H1 (cell line): ENCODE results near the gene BCAR1. TPM values are rescaled to one million over a fixed set of nuclear protein-coding genes. Genes with fewer than 3 reads are reported as not detected.

ENCODE experiments used
- CTCF ChIA-PET: fragments of 300-600 bp; sonication (Branson Sonifier 250); formaldehyde crosslinking; loops from one replicate; lab custom pipeline; 2021; ENCODE audit not compliant: partially characterized antibody; lab: Charles Lee
- POLR2A ChIA-PET: fragments of 300-600 bp; sonication (Branson Sonifier 250); formaldehyde crosslinking; loops from one replicate; lab custom pipeline; 2021; ENCODE audit warnings: inconsistent platforms; ENCODE audit not compliant: partially characterized antibody; lab: Charles Lee
- DNase-seq, 2 experiments: peaks; one replicate each; pipeline versions ENCODE4 v3.0.0 to v3.0.0-alpha.2; 2010 to 2022; ENCODE audit warnings: low spot score in 2 of 2, low read depth in 1 of 2, mixed read lengths in 1 of 2
- FAIRE-seq: peaks from 2 replicates; lab custom pipeline; 2011; peaks lifted over from hg19 to GRCh38; lab: Jason Lieb, UNC
- H2AFZ ChIP-seq: 2 replicates; pipeline ENCODE4 v1.8.1; 2012; ENCODE audit warnings: low read length, inconsistent platforms
- H2AK5ac ChIP-seq: 2 replicates; pipeline ENCODE4 v1.6.1; 2013; ENCODE audit warnings: low read depth, low read length
- H2BK120ac ChIP-seq: replicated peaks from 2 replicates; pipeline ENCODE3; 2013; ENCODE audit warnings: low read depth, low read length, inconsistent platforms
- H2BK12ac ChIP-seq: 2 replicates; pipeline ENCODE4 v1.6.1; 2013; ENCODE audit warnings: low read depth, low read length
- H2BK15ac ChIP-seq: 2 replicates; pipeline ENCODE4 v1.6.1; 2013; ENCODE audit warnings: low read length
- H2BK20ac ChIP-seq: 2 replicates; pipeline ENCODE4 v1.6.1; 2013; ENCODE audit warnings: low read length
- H2BK5ac ChIP-seq: 2 replicates; pipeline ENCODE4 v1.6.1; 2013; ENCODE audit warnings: low read depth, low read length
- H3K14ac ChIP-seq: 2 replicates; pipeline ENCODE4 v1.6.1; 2013; ENCODE audit warnings: inconsistent platforms; ENCODE audit not compliant: insufficient read length
- H3K18ac ChIP-seq: 2 replicates; pipeline ENCODE4 v1.6.1; 2013; ENCODE audit warnings: low read length; ENCODE audit errors: extremely low read depth
- H3K23ac ChIP-seq: 2 replicates; pipeline ENCODE4 v1.6.1; 2013; ENCODE audit warnings: inconsistent platforms; ENCODE audit not compliant: insufficient read length
- H3K23me2 ChIP-seq: 2 replicates; pipeline ENCODE4 v1.6.1; 2013; ENCODE audit warnings: low read depth, low read length
- H3K27ac ChIP-seq: 2 replicates; pipeline ENCODE4 v1.6.1; 2011; ENCODE audit warnings: low read depth, low read length, inconsistent platforms
- H3K27me3 ChIP-seq, 4 experiments: replicated peaks in 1 of 4; 1 replicate in 1 of 4; 2 replicates in 3 of 4; pipeline versions ENCODE4 v1.6.1 to v1.8.1; 2011 to 2013; ENCODE audit warnings: low read length in 3 of 4, mild to moderate bottlenecking in 3 of 4, inconsistent platforms in 2 of 4, mixed read lengths in 2 of 4, moderate library complexity in 1 of 4; ENCODE audit not compliant: control insufficient read depth in 3 of 4, insufficient read depth in 3 of 4; ENCODE audit errors: extremely low read depth in 1 of 4
- H3K36me3 ChIP-seq, 4 experiments: 2 replicates each; pipeline versions ENCODE4 v1.6.1 to v1.8.1; 2011 to 2013; ENCODE audit warnings: mild to moderate bottlenecking in 4 of 4, low read length in 3 of 4, moderate library complexity in 2 of 4, control low read depth in 1 of 4, inconsistent platforms in 1 of 4; ENCODE audit not compliant: insufficient read depth in 4 of 4, control insufficient read depth in 2 of 4
- H3K4ac ChIP-seq: replicated peaks from 2 replicates; pipeline ENCODE3; 2013; ENCODE audit warnings: low read length, low read depth, mixed read lengths, inconsistent platforms; ENCODE audit not compliant: insufficient read length
- H3K4me1 ChIP-seq, 4 experiments: replicated peaks in 1 of 4; 1 replicate in 1 of 4; 2 replicates in 3 of 4; pipeline versions ENCODE4 v1.6.1 to v1.8.1; 2011 to 2013; ENCODE audit warnings: low read length in 3 of 4, inconsistent platforms in 2 of 4, mixed read lengths in 1 of 4; ENCODE audit not compliant: insufficient read depth in 4 of 4, control insufficient read depth in 3 of 4
- H3K4me2 ChIP-seq, 2 experiments: 2 replicates each; pipeline versions ENCODE4 v1.6.1 to v1.8.1; 2011 to 2013; ENCODE audit warnings: low read depth in 2 of 2, low read length in 2 of 2, control low read depth in 1 of 2, inconsistent platforms in 1 of 2, mild to moderate bottlenecking in 1 of 2; ENCODE audit not compliant: insufficient read depth in 1 of 2
- H3K4me3 ChIP-seq, 4 experiments: fragments of 200-600, 300-600 bp in 1 of 4; sonication (generic), shearing (Covaris generic), sonication (Bioruptor Twin) in 1 of 4; 2 replicates each; pipeline versions ENCODE4 v1.5.1 to v1.8.1; 2011 to 2016; ENCODE audit warnings: low read length in 4 of 4, low read depth in 3 of 4, control low read depth in 2 of 4, inconsistent platforms in 2 of 4, mild to moderate bottlenecking in 2 of 4, mixed read lengths in 1 of 4, moderate library complexity in 1 of 4; ENCODE audit not compliant: insufficient read depth in 2 of 4; ENCODE audit errors: extremely low read depth in 1 of 4
- H3K56ac ChIP-seq: replicated peaks from 2 replicates; pipeline ENCODE3; 2013; ENCODE audit warnings: low read depth, mild to moderate bottlenecking, mixed read lengths, low read length, inconsistent platforms; ENCODE audit not compliant: insufficient read length
- H3K79me1 ChIP-seq: 2 replicates; pipeline ENCODE4 v1.6.1; 2013; ENCODE audit warnings: low read depth, low read length, control low read depth
- H3K79me2 ChIP-seq, 2 experiments: 2 replicates each; pipeline versions ENCODE4 v1.6.1 to v1.8.1; 2012 to 2013; ENCODE audit warnings: low read length in 2 of 2, mild to moderate bottlenecking in 2 of 2, inconsistent platforms in 1 of 2; ENCODE audit not compliant: insufficient read depth in 2 of 2, control insufficient read depth in 1 of 2
- H3K9ac ChIP-seq, 4 experiments: replicated peaks in 1 of 4; 1 replicate in 1 of 4; 2 replicates in 3 of 4; pipeline versions ENCODE4 v1.6.1 to v1.8.1; 2011 to 2013; ENCODE audit warnings: low read depth in 3 of 4, low read length in 3 of 4, control low read depth in 2 of 4, mild to moderate bottlenecking in 2 of 4, moderate library complexity in 2 of 4, inconsistent platforms in 1 of 4; ENCODE audit errors: extremely low read depth in 1 of 4
- H3K9me3 ChIP-seq, 2 experiments: 2 replicates each; pipeline versions ENCODE4 v1.6.1 to v1.8.1; 2012 to 2013; ENCODE audit warnings: mild to moderate bottlenecking in 2 of 2, moderate library complexity in 2 of 2, control low read depth in 1 of 2, inconsistent platforms in 1 of 2, low read depth in 1 of 2, low read length in 1 of 2, mixed read lengths in 1 of 2; ENCODE audit not compliant: insufficient read depth in 2 of 2
- H4K20me1 ChIP-seq, 2 experiments: replicated peaks in 1 of 2; 2 replicates each; pipeline versions ENCODE3 to v1.8.1; 2011 to 2013; ENCODE audit warnings: inconsistent platforms in 2 of 2, low read length in 2 of 2, mild to moderate bottlenecking in 1 of 2; ENCODE audit not compliant: insufficient read depth in 2 of 2, control insufficient read depth in 1 of 2
- H4K5ac ChIP-seq: 2 replicates; pipeline ENCODE4 v1.6.1; 2013; ENCODE audit warnings: low read length, low read depth, mixed read lengths, inconsistent platforms; ENCODE audit not compliant: insufficient read length
- H4K8ac ChIP-seq: 2 replicates; pipeline ENCODE4 v1.8.0; 2013; ENCODE audit warnings: mild to moderate bottlenecking, moderate library complexity, low read length, inconsistent platforms; ENCODE audit not compliant: insufficient read depth; ENCODE audit errors: extremely low read depth
- H4K91ac ChIP-seq: replicated peaks from 2 replicates; pipeline ENCODE3; 2013; ENCODE audit warnings: low read length, mixed read lengths, inconsistent platforms; ENCODE audit not compliant: insufficient read length
- E2F6 ChIP-seq: IDR thresholded peaks from 2 replicates; pipeline ENCODE4 v1.6.1; 2012; ENCODE audit warnings: inconsistent platforms
- NRF1 ChIP-seq: IDR thresholded peaks from 2 replicates; pipeline ENCODE4 v1.6.1; 2011; ENCODE audit warnings: mild to moderate bottlenecking, low read depth, low read length, improper control_type of control experiment
- RFX5 ChIP-seq: IDR thresholded peaks from 2 replicates; pipeline ENCODE4 v1.6.1; 2011; ENCODE audit warnings: low read depth, low read length, improper control_type of control experiment, borderline replicate concordance
- RNF2 ChIP-seq: fragments of 200-900, 300-1000 bp; sonication (generic); IDR thresholded peaks from 2 replicates; pipeline ENCODE4 v1.7.1; 2016; ENCODE audit warnings: borderline replicate concordance, low read depth, mild to moderate bottlenecking, antibody characterized with exemption, low read length; ENCODE audit not compliant: poor library complexity, severe bottlenecking; ENCODE audit errors: missing control alignments
- SIN3A ChIP-seq, 2 experiments: IDR thresholded peaks in 1 of 2; conservative IDR thresholded peaks in 1 of 2; 2 replicates each; pipeline ENCODE4 v1.6.1; 2011 to 2012; ENCODE audit warnings: low read length in 2 of 2, improper control_type of control experiment in 1 of 2, low read depth in 1 of 2, mild to moderate bottlenecking in 1 of 2
- SIX5 ChIP-seq: IDR thresholded peaks from 2 replicates; pipeline ENCODE4 v1.6.1; 2011; ENCODE audit warnings: mild to moderate bottlenecking, low read depth, low read length
- SP4 ChIP-seq: IDR thresholded peaks from 2 replicates; pipeline ENCODE4 v1.6.1; 2012; ENCODE audit warnings: low read length, inconsistent platforms
- TBP ChIP-seq: IDR thresholded peaks from 2 replicates; pipeline ENCODE4 v1.6.1; 2011; ENCODE audit warnings: low read depth, low read length, improper control_type of control experiment
- TCF12 ChIP-seq: IDR thresholded peaks from 2 replicates; pipeline ENCODE4 v1.6.1; 2011; ENCODE audit warnings: low read depth, mild to moderate bottlenecking, low read length
- ZNF274 ChIP-seq: IDR thresholded peaks from 2 replicates; pipeline ENCODE4 v1.7.0; 2012; ENCODE audit warnings: low read length, borderline replicate concordance; ENCODE audit errors: extremely low read depth
- WGBS, 2 experiments: shearing (Covaris generic) in 1 of 2; methylation state at CpG; one replicate each; pipeline versions ENCODE4 v1.1.6 to v1.1.7; 2013 to 2015; ENCODE audit warnings: low lambda C conversion rate in 2 of 2, mixed read lengths in 2 of 2, inconsistent platforms in 1 of 2, low coverage in 1 of 2, missing lambda C conversion rate in 1 of 2; ENCODE audit not compliant: insufficient replicate concordance in 2 of 2, insufficient coverage in 1 of 2, insufficient read length in 1 of 2; ENCODE audit errors: extremely low coverage in 1 of 2, missing lambda C conversion rate in 1 of 2; 5-methylcytosine and 5-hydroxymethylcytosine counted together
- polyA plus RNA-seq, 7 experiments: library from polyadenylated mRNA; depleted of rRNA in 3 of 7; stranded (reverse) in 5 of 7; unstranded in 2 of 7; fragments of >200 nt in 5 of 7; fragments of 200-250 nt in 2 of 7; gene quantifications; 1 replicate in 5 of 7; 2 replicates in 1 of 7; 4 replicates in 1 of 7; pipeline versions ENCODE4 v1.2.1 to v1.2.3, GENCODE V29; 2011 to 2013; ENCODE audit warnings: missing spikeins in 2 of 7, mixed read lengths in 2 of 7
- total RNA-seq: library from RNA; stranded (reverse); fragmentation: NEBNext Ultra II Directional; extraction: Animal tissue kit (Norgen Biotek cat#: 25700); gene quantifications from 2 replicates; pipeline ENCODE4 v1.2.1, GENCODE V29; 2021

Gene BCAR1
- total and polyA plus RNA-seq, 2 of the 8 experiments (the other 6 are each of a cell fraction or from before 2014, with no cell fraction given) = 59.8 to 105 TPM

GRCh38 chr16:75195811-75196790, 55.3 kb downstream of the BCAR1 start:
- CTCF ChIA-PET = interaction anchor here (0.6 to 10.4 kb wide), 12 partner anchors 10 to 425 kb away, joined by 3 to 157 read pairs (median 3); partner anchors contain the start of gene CTRB1
- H3K4me2 ChIP-seq = no peak overlapping the region
- POLR2A ChIA-PET = interaction anchor here (1.0 to 1.1 kb wide), 2 partner anchors 55 to 57 kb away, joined by 3 read pairs; partner anchors contain the start of gene BCAR1
- H2BK20ac ChIP-seq = no peak overlapping the region
- H3K56ac ChIP-seq = no peak overlapping the region
- no peak overlapping the region for H2BK5ac ChIP-seq
- no peak overlapping the region for H3K4me3 ChIP-seq
- H4K5ac ChIP-seq = no peak overlapping the region
- no peaks in the 10 kb centered on the region for H4K20me1 ChIP-seq
- FAIRE-seq (no peak), DNase-seq (no peak)
- no peaks in the 10 kb centered on the region for H3K79me1 ChIP-seq
- no peaks in the 10 kb centered on the region for H3K27me3 ChIP-seq
- H2AFZ ChIP-seq = no peak overlapping the region
- peaks cover 0 to 2% (median 0%) of the 10 kb centered on the region in 4 experiments; a peak in 3 of 7 replicates for H3K4me1 ChIP-seq
- WGBS, 2 experiments = 88% methylated on average over 24 of the region's 24 CpGs; no CpG with 5 or more reads in 1 of the 2 experiments
- no peak overlapping the region for H2BK120ac ChIP-seq
- H3K4ac ChIP-seq = no peak overlapping the region
- 0 out of 2 replicates have a peak overlapping the region, but pooled peaks have one; percentile 5 for H4K8ac ChIP-seq
- H3K9me3 ChIP-seq = no peaks in the 10 kb centered on the region
- H3K18ac ChIP-seq = no peak overlapping the region
- no peaks in the 10 kb centered on the region for H3K36me3 ChIP-seq
- no peak overlapping the region for H3K14ac ChIP-seq
- H4K91ac ChIP-seq = no peak overlapping the region
- H3K79me2 ChIP-seq = no peaks in the 10 kb centered on the region
- H3K27ac ChIP-seq = no peak overlapping the region
- H2AK5ac ChIP-seq = no peak overlapping the region
- H2BK15ac ChIP-seq = no peak overlapping the region
- H3K23ac ChIP-seq = no peak overlapping the region
- no peak overlapping the region for H2BK12ac ChIP-seq
- no peak overlapping the region for H3K9ac ChIP-seq
- no peaks in the 10 kb centered on the region for H3K23me2 ChIP-seq
- TF ChIP-seq E2F6 (no peak), SIN3A (conservative IDR thresholded peaks at IDR 0.05 in 1 of 2, IDR thresholded peaks at IDR 0.05 in 1 of 2; ENCODE audit: low read depth in 1 of 2, low read length in 2 of 2) (no peak), RNF2 (no peak), NRF1 (no peak), SP4 (no peak), RFX5 (no peak), SIX5 (no peak), TBP (no peak), ZNF274 (no peak), TCF12 (no peak)
